Stimulated activated effector memory CD8-positive, alpha-beta T cell treated with anti-CD3 and anti-CD28 coated beads, Interleukin-12 subunit alpha, Interleukin-12 subunit beta, amount 100 ng/mL, for 72 hours (primary cell): Measurements from ENCODE around the gene MRPL28.
A peak's percentile ranks its signal among the peaks of the same experiment; 100 is the strongest.
"Not testable (repeated sequence)": the region's sequence is repeated elsewhere in the genome, so short reads cannot be mapped to it uniquely, and the experiment has no call there.

Experiments
- ATAC-seq: fragments of 150-1000 bp; cut with Tn5 transposase; 2 replicates; pipeline ENCODE4 v1.10.0; 2021
- DNase-seq, 2 donors: peaks; one replicate each; pipeline ENCODE4 v3.0.0; 2021 to 2022; ENCODE audit warnings: low spot score in 2 of 2
- H3K27ac Mint-ChIP-seq: one replicate; pipeline ENCODE4 v1.8.0; 2022; ENCODE audit warnings: mild to moderate bottlenecking, mixed read lengths
- H3K36me3 Mint-ChIP-seq: one replicate; pipeline ENCODE4 v1.8.0; 2022; ENCODE audit warnings: mild to moderate bottlenecking, mixed read lengths
- H3K4me1 Mint-ChIP-seq: one replicate; pipeline ENCODE4 v1.8.0; 2022; ENCODE audit warnings: mixed read lengths
- H3K4me3 Mint-ChIP-seq: one replicate; pipeline ENCODE4 v1.8.0; 2022; ENCODE audit warnings: mild to moderate bottlenecking, mixed read lengths
- H3K9me3 Mint-ChIP-seq: one replicate; pipeline ENCODE4 v1.8.0; 2022; ENCODE audit warnings: mixed read lengths

Gene MRPL28

DNA sequence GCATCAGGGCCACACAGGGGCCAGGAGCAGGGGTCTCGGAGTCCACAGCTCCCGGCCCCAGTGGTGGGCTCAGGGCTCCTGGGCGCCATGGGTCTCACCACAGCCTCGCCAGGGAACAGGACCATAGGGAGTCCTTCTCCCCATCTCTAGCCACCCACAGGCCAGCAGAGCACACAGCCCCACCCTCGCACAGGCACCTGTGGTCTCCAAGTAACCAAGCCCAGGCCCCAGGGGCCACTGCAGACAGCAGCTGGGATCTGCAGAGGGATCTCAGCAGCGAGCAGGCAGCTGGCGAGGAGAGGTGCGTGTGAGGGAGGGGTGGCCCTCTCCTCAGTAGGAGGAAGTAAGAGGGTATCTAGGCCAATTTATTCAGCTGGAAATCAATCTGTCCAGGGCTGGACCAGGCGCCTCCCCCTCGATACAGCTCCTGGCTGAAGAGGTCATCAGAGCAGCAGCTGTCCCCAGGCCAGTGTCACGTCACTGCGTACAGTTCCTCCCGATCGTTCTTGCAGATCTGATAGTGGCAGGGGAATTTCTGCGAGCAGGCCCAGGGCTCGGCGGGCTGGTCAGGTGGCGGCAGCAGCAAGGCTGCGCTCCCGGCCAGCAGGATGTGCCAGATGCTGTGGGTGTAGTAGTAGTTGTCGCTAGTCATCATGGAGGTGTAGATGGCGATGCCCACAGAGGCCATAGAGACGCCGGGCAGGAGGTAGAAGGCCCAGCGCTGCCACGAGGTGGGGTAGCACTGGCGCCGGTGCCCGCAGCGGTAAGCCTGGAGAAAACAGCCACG is 1.4 kb upstream of the MRPL28 start:
- H3K4me1 Mint-ChIP-seq = peaks cover 22% of the 10 kb centered on the region
- no peak overlapping the region for H3K27ac Mint-ChIP-seq
- ATAC-seq (no peak), DNase-seq (no peak)
- H3K9me3 Mint-ChIP-seq = no peaks in the 10 kb centered on the region
- peaks cover 29% of the 10 kb centered on the region for H3K36me3 Mint-ChIP-seq
- H3K4me3 Mint-ChIP-seq = no peak overlapping the region

DNA sequence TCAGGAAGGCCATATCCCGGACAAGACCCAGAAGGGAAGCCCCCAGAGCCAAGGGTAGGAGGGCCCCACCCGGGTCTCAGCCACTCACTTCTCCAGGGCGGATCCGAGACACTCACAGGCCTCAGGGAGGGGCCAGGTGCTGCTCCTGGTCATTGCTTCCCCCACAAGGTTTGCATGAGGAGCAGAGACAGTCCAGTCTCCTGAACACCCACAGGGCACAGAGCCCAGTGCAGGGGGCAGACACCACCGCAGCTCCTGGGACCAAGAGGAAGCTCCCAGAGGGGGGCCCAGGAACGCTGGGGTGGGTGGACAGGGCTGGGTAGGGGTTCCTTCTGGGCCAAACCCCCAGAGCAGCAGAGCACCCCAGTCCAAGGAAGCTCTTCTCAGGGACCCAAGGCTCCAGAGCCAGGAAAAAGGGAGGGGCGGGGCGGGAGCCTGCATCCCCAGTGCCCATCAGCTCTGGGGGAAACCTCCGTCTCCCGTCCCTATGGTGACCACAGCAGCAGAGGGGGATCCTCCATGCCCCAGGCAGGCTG is 709 bp upstream of the MRPL28 start:
- Mint-ChIP-seq H3K27ac (peak overlapping the region; percentile 97), H3K36me3 (peaks cover 30% of the 10 kb centered on the region), H3K9me3 (no peaks in the 10 kb centered on the region), H3K4me3 (peak overlapping the region; percentile 85), H3K4me1 (peaks cover 22% of the 10 kb centered on the region)
- ATAC-seq = no peak
- no peak for DNase-seq

DNA sequence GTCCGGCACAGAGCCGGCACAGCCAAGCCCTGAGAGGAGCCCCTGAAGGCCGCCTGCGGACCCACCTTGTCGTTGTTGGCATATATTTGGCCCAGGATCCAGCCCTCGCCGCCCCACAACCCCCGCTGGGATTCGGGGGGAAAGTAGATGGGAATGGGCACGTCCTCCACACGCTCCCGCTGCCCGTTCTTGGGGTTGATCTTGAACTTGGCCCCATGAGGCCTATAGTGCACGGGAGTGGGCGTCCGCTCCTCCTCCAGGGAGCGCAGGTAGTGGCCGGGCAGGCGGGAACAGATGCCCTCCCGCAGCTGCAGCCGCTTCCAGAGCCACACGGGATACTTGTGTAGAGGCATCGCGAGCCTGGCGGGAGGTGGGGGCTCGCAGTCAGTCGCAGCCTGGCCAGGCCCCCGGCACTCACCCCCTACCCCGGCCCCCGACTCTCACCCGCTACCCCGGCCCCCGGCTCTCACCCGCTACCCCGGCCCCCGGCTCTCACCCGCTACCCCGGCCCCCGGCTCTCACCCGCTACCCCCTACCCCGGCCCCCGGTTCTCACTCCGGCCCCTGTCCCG is 387 bp downstream of the MRPL28 start:
- peaks cover 26% of the 10 kb centered on the region for H3K36me3 Mint-ChIP-seq
- no peaks in the 10 kb centered on the region for H3K9me3 Mint-ChIP-seq
- peaks cover 22% of the 10 kb centered on the region for H3K4me1 Mint-ChIP-seq
- DNase-seq (no peak), ATAC-seq (no peak)
- H3K27ac Mint-ChIP-seq = peak overlapping the region; percentile 97
- peak overlapping the region; percentile 85 for H3K4me3 Mint-ChIP-seq

DNA sequence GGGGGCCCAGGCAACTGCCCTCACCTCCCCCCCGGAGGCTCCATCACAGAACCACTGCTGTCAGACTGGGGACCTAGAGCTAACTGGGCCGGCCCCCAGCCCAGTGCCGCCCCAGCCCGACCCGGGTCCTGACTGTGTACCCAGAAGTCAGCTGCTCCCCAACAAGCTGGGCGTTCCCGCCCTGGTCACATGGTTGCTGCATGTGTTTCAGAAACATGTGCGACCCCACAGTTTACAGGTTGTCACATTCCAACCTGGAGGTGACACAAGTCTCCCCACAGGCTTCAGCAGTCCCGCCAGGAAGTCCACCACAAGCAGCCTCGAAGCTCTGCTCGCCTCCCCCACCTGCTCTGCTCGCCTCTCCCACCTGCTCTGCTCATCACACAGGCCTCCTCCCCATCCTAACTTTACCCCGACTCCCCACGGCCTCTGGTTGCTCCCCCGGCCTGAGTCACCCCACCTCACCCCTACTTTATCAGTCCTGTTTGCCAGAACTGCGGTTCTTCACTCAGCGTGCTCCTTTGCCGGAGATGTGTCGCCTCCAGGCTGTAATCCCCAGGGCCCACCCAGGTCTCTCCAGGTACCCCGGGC is 968 bp downstream of the MRPL28 start:
- ATAC-seq = no peak
- DNase-seq = no peak
- Mint-ChIP-seq H3K4me3 (peak overlapping the region; percentile 85), H3K27ac (peak overlapping the region; percentile 97), H3K36me3 (peaks cover 24% of the 10 kb centered on the region), H3K9me3 (no peaks in the 10 kb centered on the region), H3K4me1 (peaks cover 22% of the 10 kb centered on the region)

DNA sequence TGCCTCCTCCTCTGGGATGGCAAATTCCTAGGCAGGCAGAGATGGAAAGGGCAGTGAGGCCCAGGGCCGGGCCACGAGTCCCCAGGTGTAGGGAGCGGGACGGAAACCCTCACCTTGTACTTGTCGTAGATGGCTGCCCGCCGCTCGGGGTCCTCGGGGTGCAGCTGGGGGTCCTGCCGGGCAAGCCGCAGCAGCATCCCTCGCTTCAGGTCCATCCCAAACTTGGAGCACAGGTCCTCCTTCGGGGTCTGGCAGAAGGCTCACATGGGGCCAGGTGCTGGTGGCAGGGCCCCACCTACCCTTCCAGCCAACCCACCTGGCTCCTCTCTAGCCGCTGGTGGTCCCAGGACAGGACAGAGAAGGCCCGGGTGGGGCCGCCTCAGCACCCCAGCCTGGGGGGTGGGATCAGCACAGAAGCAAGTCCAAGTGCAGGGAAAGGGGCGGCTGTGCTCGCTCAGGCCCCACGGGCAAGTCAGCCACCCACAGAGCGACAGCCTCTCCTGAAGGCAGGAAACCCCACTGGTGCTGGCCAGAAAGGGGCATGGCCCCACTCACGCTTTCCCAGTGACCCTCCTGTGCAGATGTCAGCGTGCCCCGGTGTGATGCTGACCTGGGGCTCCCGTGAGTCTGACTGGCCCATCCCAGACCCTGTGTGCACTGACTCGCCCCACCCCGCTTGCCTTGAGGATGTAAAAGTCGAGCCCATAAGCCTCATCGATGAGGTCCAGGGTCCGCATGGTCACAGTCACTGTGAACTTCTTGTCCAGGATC is 1.8 kb downstream of the MRPL28 start:
- H3K4me1 Mint-ChIP-seq = peaks cover 22% of the 10 kb centered on the region
- peaks cover 24% of the 10 kb centered on the region for H3K36me3 Mint-ChIP-seq
- H3K27ac Mint-ChIP-seq = no peak overlapping the region
- no peak overlapping the region for H3K4me3 Mint-ChIP-seq
- no peaks in the 10 kb centered on the region for H3K9me3 Mint-ChIP-seq
- no peak for DNase-seq
- ATAC-seq = no peak

DNA sequence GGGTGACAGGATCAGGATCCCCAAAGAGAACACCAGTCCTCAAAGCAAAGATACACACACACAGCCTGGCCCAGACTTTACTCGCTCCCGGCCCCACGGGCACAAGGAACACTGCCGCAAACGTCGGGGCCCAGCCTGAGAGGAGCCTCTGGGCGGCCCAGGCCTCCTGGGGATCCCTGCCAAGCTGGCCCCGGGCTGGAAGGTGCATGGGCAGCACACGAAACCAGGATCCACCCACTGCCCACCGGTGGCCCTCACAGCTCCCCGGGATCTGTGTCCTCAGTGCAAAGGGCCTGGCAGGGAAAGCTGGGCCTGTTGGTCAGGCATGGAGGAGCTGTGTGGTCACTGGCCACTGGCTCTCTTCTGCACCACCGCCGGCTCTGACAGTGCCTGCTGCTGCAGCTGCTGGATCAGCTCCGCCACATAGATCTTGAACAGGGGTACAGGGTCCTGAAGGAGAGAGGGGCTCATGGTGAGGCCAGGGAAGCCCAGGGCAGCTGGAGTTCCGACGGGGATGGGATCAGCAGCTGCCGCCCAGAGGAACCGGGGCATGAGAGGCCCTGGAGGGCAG is 2.9 kb downstream of the MRPL28 start:
- Mint-ChIP-seq H3K27ac (no peak overlapping the region), H3K4me1 (peaks cover 23% of the 10 kb centered on the region), H3K4me3 (no peak overlapping the region), H3K36me3 (peaks cover 24% of the 10 kb centered on the region), H3K9me3 (no peaks in the 10 kb centered on the region)
- ATAC-seq (no peak), DNase-seq (no peak)

DNA sequence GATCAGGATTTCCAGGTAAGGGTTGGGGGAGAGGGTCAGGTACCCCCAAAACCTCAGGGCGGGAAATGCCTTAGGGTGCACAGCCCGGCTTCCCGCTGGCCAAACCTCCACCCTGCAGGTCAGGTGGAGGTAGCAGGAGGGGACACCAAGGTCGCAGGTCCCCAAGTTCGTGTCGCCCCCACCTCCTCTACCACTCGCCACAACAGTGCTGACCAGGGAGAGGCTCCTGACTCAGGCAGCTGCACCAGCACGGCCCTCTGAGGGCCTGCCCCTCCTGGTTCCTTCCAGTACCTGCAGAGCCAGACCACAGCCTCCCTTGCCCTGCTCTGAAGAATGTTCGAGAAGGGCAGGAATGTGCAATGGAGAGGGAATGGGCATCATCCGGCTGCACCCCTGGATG is 3.9 kb downstream of the MRPL28 start:
- no peak for ATAC-seq
- H3K4me3 Mint-ChIP-seq = no peak overlapping the region
- H3K4me1 Mint-ChIP-seq = peaks cover 26% of the 10 kb centered on the region
- no peak for DNase-seq
- H3K9me3 Mint-ChIP-seq = no peaks in the 10 kb centered on the region
- no peak overlapping the region for H3K27ac Mint-ChIP-seq
- peaks cover 24% of the 10 kb centered on the region for H3K36me3 Mint-ChIP-seq

DNA sequence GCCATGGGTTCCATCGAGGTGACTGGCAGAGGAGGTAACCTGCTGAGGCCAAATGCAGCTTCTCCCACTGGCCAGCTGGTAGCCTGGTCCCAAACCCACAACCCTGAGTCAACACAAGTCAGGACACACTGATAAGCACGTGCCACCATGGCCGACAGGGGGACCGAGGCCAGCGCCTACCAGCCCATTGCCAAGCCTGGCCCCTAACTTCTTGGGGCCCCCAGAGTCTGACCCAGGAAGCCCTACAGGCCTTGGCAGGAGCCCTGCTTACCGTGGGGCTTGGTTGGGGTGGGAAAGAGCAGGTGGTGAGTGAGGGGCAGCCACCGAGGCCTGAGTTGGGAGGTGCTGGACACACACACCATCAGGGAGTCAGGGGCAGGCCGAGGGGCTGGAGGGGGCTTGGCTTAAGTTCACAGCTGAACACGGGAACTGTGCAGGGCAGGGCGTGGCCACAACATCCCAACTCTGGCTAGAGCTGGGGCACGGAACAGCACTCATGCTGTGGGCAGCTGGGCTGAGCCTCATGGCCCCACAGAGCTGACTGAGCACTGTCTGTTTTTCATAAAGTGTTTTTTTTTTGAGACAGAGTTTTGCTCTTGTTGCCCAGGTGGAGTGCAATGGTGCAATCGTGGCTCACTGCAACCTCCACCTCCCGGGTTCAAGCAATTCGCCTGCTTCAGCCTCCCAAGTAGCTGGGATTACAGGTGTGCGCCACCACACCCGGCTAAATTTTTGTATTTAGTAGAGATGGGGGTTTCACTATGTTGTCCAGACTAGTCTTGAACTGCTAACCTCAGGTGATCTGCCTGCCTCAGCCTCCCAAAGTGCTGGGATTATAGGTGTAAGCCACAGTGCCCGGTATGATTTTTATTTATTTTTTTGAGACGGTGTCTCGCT is 5.5 kb downstream of the MRPL28 start:
- Mint-ChIP-seq H3K4me3 (no peak overlapping the region), H3K9me3 (no peaks in the 10 kb centered on the region), H3K36me3 (peaks cover 15% of the 10 kb centered on the region), H3K27ac (no peak overlapping the region), H3K4me1 (peaks cover 15% of the 10 kb centered on the region)
- DNase-seq = no peak
- no peak for ATAC-seq

DNA sequence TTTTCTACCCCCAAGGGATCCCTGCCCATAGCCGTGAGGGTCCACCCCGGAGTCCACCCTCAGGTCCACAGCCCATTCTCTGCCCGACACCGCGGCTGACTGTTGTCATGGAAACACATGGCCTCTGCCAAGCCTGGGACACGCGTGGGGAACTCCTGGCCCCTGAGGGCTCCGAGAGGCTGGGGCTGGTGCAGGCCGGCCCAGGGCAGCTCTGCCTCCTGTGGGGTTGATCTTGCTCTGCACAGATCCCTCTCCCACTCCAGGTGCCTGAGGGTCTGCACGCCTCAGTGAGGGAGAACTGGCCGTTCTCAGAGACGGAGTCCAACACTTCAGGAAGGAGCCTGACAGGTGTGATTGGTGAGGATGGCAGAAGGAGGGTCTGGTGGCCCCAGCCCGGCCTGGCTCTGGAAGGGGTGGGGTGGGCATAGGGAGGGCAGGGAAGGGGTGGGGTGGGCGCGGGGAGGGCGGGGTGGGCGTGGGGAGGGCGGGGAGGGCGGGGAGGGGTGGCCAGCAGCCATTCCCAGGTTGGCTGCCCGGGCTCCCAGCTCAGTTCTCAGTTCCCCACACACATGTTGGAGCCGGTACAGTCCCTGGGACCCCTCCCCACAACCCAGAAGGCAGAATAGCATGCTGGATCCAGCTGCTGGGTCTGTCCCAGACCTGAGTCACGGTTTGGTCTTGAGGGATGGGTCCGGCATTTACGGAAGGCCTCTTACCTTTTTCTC is 6.4 kb downstream of the MRPL28 start:
- no peak overlapping the region for H3K27ac Mint-ChIP-seq
- DNase-seq (no peak), ATAC-seq (no peak)
- no peaks in the 10 kb centered on the region for H3K9me3 Mint-ChIP-seq
- H3K4me1 Mint-ChIP-seq = peaks cover 9% of the 10 kb centered on the region
- no peak overlapping the region for H3K4me3 Mint-ChIP-seq
- peaks cover 10% of the 10 kb centered on the region for H3K36me3 Mint-ChIP-seq

DNA sequence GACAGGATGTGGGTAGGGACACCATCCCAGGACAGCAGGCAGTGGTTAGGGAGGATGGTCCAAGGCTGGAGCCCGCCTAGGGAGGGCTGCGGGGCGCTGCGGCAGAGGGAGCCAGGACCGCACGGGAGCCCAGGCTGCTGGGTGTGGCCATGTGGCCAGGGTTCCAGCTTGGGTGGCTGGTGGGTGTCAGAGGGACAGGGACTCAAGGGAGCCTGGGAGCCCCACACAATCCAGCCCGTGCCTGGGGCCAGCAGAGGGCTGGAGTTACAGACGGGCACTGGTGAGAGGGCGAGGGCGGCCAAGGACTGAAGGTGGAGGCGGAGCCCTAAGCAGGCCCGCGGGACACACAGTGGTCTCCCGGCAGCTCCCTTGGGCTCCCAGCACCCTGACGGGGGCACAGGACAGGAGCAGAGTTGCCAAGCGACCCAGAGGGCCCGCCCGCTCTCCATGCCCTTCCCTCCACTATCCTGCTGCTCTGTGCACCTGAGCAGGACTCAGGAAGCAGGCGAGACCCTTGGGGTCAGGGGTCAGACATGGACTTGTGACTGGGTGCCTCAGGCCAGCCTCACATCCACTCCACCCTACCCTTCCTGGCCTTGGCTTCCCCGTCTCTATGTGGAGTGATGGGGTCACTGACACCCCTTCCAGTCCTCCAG is 7.1 kb downstream of the MRPL28 start:
- H3K36me3 Mint-ChIP-seq = peaks cover 8% of the 10 kb centered on the region
- ATAC-seq (no peak), DNase-seq (no peak)
- no peaks in the 10 kb centered on the region for H3K9me3 Mint-ChIP-seq
- H3K27ac Mint-ChIP-seq = no peak overlapping the region
- no peak overlapping the region for H3K4me3 Mint-ChIP-seq
- peaks cover 9% of the 10 kb centered on the region for H3K4me1 Mint-ChIP-seq

DNA sequence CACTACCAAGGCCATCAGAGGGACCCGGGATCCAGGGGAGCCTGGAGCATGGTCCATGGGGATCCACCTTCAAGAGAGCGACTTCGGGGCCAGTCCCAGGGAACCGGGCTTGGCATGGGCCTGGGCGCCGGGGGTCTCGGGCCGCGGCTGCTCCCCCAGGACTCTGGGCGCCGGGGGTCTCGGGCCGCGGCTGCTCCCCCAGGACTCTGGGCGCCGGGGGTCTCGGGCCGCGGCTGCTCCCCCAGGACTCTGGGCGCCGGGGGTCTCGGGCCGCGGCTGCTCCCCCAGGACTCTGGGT is 7.7 kb downstream of the MRPL28 start:
- H3K4me1 Mint-ChIP-seq, H3K4me3 Mint-ChIP-seq, H3K36me3 Mint-ChIP-seq, H3K9me3 Mint-ChIP-seq, DNase-seq, ATAC-seq, H3K27ac Mint-ChIP-seq: not testable (repeated sequence)

DNA sequence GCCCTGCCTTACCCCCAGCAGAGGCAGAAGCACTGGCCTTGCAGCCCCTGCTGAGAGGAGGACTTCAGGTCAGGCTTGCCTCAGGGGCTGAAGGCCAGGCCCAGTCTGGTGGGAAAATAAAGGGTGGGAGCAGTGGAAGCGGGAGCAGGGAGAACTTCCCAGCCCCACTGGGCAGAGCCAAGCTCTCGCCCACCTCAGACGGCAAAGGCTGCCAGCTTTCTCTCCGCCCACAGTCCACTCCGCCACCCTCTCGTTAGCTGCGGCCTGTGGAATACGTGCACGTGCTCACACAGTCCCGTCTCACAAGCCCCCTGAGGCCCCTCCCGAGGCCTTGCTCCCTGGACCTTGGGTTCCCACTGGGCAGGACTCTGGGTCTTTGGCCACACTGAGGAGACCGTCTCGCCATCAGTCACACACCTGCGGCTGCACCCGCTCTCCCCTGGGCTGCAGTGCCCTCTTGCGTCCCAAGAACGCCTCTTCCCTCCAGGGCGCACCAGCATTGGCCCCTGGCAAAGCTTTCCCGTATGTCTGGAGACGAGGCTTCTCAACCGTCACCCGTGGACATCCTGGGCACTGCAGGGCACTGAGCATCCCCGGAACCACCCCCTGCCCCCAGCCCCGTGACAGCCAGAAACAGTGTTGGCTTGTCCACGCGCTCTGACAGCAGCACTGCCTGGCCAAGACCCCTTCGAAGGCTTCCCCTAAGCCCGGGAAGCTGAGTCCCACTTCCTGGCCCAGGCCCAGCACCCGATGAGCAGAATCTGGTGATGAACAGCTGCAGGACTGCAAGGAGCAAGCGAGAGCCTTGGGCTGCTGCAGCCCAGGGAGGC is 8.3 kb downstream of the MRPL28 start:
- Mint-ChIP-seq H3K36me3 (peaks cover 4% of the 10 kb centered on the region), H3K4me1 (peaks cover 9% of the 10 kb centered on the region), H3K9me3 (no peaks in the 10 kb centered on the region), H3K4me3 (peak overlapping the region; percentile 42), H3K27ac (peak overlapping the region; percentile 32)
- ATAC-seq (peak; percentile 86), DNase-seq (peak; percentile 48 to 82)

DNA sequence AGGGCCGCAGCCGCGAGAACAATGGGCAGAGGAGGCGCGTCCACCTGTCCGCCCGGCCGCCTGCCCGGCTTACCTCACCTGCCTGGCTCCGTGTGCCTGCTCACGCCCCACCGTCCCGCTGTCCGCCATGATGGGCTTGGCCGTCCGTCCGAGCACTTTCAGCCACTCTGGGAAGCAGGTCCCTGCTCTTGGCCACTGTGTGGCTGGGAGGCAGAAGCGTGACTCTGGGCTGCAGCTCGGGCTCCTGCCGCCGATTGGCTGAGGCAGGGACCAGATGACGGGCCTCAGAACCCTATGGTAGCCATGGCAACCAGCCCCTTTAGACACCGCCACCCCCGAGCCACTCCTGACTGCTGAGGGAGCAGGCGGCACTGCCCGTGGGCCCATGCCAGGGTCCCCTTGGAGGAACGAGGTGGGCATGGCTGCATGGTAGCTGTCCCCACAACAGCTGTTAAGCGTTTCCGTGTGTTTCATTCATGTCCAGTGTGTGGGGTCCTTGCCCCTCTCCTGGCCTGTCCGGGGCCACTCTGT is 8.9 kb downstream of the MRPL28 start:
- DNase-seq = no peak
- Mint-ChIP-seq H3K9me3 (no peaks in the 10 kb centered on the region), H3K4me1 (peaks cover 9% of the 10 kb centered on the region), H3K4me3 (peak overlapping the region; percentile 42), H3K36me3 (no peaks in the 10 kb centered on the region), H3K27ac (no peak overlapping the region)
- ATAC-seq = no peak
